Muscle layer of colon (tissue), 2 donors: Measurements from ENCODE around the gene ATXN7L1.

ENCODE experiments used
- H3K27ac ChIP-seq: one replicate; pipeline ENCODE4 v1.7.0; 2013; ENCODE audit warnings: low read depth, mild to moderate bottlenecking, low read length, moderate library complexity
- H3K27me3 ChIP-seq, 2 donors: one replicate each; pipeline ENCODE4 v1.7.0; 2013; ENCODE audit warnings: low read length in 2 of 2, mild to moderate bottlenecking in 2 of 2; ENCODE audit not compliant: insufficient read depth in 2 of 2, control insufficient read depth in 1 of 2
- H3K36me3 ChIP-seq: one replicate; pipeline ENCODE4 v1.7.0; 2013; ENCODE audit warnings: mild to moderate bottlenecking, low read length; ENCODE audit not compliant: insufficient read depth
- H3K4me1 ChIP-seq: one replicate; pipeline ENCODE4 v1.7.0; 2013; ENCODE audit warnings: mild to moderate bottlenecking, low read length; ENCODE audit not compliant: insufficient read depth
- H3K4me3 ChIP-seq, 2 donors: one replicate each; pipeline ENCODE4 v1.7.0; 2013; ENCODE audit warnings: low read length in 2 of 2, low read depth in 1 of 2, mild to moderate bottlenecking in 1 of 2, moderate library complexity in 1 of 2
- H3K9ac ChIP-seq: one replicate; pipeline ENCODE4 v1.7.0; 2013; ENCODE audit warnings: low read length
- H3K9me3 ChIP-seq: one replicate; pipeline ENCODE4 v1.7.0; 2013; ENCODE audit warnings: mild to moderate bottlenecking, low read length
- donor health status: abdominal sarcoma.
- donor health status: Adenocarcinoma of cecum.

ATXN7L1 gene

DNA sequence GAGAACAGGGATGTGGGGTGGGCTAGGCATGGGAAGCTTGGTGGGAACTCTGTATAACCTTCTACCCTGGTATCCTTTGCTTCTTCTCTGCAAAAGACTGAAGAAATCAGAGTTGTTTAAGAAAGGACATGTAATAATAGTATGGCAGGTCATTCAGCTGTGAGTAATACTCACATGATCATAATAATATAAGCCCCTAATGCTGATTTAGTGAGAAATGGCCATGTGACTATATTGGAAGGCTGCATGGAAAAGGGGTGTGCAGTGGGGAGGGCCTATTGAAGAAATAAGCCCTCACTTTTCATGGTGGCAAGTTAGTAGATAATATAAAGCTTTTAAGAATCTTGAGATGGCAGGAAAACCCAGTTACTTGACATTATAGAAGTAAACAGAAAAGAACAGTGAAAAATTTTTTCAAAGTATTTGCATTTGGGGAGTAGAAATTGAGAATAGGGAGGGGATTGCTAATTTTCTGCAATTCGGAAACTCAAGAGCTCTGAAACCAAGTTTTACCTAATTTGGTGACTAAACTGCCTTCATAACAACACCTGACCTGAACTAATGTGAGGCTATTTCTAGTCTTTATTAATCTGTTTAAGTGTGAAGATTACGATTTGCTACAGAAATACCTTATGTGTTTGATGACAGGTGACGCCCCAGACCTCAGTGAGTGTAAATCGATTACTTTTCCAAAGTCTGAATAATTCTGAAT lies 44.4 kb downstream of the ATXN7L1 start:
- Histone ChIP-seq H3K9me3 (no peaks in the 10 kb centered on the region), H3K4me3 (no peak overlapping the region), H3K36me3 (no peaks in the 10 kb centered on the region), H3K4me1 (peaks cover 41% of the 10 kb centered on the region), H3K9ac (no peak overlapping the region), H3K27ac (no peak overlapping the region), H3K27me3 (no peaks in the 10 kb centered on the region)

DNA sequence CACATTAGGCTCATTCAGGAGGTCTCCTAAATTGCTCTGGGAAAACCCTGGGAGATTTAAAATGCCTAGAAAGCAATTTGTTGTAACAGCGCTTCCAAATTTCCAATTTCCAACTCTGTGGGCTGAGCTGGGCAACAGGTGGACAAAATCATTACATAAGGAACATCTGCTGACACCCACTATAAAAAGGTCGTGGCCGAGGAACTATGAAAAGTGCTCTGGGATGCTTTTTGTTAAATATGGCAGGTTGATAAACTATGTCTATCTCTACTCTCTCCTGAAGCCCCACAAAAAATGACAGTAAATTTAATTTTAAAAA lies 45.1 kb downstream of the ATXN7L1 start:
- Histone ChIP-seq H3K27ac (no peak overlapping the region), H3K9ac (no peak overlapping the region), H3K9me3 (no peaks in the 10 kb centered on the region)

DNA sequence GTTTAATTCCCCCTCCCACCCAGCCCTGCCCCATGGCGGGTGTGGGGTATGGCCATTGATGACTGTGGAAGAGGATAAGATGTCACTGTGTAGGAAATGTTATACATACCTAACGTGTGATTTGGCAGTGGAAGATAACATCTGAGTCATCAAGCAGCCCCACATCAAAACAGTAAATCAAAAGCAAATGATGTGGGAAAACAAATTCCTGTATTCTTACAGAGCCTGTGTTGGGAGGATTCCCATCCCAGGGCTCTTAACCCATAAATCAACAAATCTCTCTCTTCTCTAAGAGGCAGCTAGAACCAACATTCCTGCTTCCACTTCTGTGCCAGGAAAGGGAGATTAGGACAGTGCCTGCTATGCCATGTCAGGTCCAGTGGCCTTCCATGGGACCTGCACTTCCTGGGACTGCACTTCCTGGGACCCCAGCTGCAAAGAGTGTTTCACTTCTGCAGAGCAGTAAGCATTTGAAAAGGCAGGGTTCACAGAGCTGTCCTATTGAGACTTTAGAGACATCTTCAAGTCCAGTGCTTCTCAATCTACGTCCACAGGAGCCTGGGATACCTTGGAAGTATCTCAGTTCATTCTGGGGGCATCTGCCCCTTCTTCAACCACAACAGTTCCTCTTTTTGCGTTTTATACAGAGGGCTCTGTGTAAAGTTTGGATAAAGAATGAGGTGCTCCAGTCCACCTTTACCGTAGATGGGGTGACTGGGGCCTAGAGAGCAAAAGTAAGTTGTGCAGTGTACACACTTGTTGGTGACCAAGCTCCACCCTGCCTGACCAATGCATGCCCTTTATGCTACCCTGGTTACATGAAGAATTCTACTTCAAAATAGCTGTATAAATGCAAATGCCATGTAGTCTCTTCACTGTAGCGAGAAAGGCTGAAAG lies 45.7 kb downstream of the ATXN7L1 start:
- Histone ChIP-seq H3K4me1 (peaks cover 54% of the 10 kb centered on the region), H3K27ac (no peak overlapping the region), H3K4me3 (no peak overlapping the region)

More for the DNA sequence above, 45.1 kb downstream of the ATXN7L1 start:
- no peaks in the 10 kb centered on the region for H3K27me3 ChIP-seq
- H3K4me3 ChIP-seq, result no peak overlapping the region
- peaks cover 48% of the 10 kb centered on the region for H3K4me1 ChIP-seq
- H3K36me3 ChIP-seq, result no peaks in the 10 kb centered on the region

DNA sequence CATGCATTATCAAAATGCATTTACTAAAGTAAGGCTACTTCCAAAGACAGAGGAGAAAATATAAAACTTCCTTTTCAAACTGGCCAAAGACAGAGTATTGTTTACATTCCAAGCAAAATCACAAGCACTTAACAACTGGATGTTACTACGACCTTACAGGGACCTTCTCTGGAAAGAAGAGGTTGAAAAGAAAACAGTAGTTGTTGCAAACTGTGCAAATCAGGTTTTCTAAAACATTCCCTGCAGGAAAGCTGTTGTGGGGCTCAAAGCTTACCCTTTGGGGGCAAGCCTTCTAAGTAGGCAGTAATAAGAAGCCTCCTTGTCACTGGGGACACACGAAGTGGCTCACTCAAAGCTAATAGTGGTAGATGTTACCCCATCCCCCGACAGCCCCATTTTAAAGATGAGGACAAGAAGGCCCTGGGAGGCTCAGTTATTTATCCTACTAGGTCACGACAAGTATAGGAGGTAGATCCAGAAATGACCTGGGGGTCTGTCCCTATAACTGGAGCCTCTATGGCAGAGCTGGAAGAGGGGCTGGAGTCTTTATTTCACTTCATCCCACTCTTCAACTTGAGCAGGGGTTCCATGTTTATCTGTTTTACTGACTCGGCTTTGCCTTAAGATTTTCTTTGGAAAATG lies 46.6 kb downstream of the ATXN7L1 start:
- H3K27ac ChIP-seq, result peak overlapping the region; percentile 70
- H3K4me3 ChIP-seq, result peak overlapping the region in 1 of 2 donors; percentile 22
- no peaks in the 10 kb centered on the region for H3K9me3 ChIP-seq
- H3K4me1 ChIP-seq, result peaks cover 56% of the 10 kb centered on the region
- H3K9ac ChIP-seq, result no peak overlapping the region
- H3K27me3 ChIP-seq, result no peaks in the 10 kb centered on the region
- no peaks in the 10 kb centered on the region for H3K36me3 ChIP-seq

More for the DNA sequence above, 45.7 kb downstream of the ATXN7L1 start:
- Histone ChIP-seq H3K36me3 (no peaks in the 10 kb centered on the region), H3K27me3 (no peaks in the 10 kb centered on the region), H3K9me3 (no peaks in the 10 kb centered on the region), H3K9ac (no peak overlapping the region)

DNA sequence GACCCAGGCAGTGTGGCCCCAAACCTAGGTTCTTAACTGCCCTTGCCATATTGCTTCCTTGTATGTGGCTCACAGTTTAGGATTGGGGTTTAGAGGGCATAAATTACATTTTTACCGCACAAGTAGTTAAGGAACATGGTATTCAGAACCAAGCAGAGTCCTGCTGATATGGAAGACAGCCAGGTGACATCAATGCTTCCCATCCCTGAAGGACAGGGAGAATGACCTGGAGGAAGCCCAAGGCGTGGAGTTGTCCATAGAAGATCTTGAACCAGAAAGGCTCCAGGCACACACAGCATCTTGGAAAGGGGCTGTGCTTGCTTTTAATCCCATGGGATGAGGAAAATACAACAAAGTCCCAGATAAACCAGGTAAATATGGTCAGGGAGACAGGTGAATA lies 48.3 kb downstream of the ATXN7L1 start:
- Histone ChIP-seq H3K27ac (no peak overlapping the region), H3K9ac (no peak overlapping the region), H3K9me3 (no peaks in the 10 kb centered on the region), H3K36me3 (no peaks in the 10 kb centered on the region), H3K4me3 (no peak overlapping the region), H3K27me3 (no peaks in the 10 kb centered on the region), H3K4me1 (peaks cover 56% of the 10 kb centered on the region)

DNA sequence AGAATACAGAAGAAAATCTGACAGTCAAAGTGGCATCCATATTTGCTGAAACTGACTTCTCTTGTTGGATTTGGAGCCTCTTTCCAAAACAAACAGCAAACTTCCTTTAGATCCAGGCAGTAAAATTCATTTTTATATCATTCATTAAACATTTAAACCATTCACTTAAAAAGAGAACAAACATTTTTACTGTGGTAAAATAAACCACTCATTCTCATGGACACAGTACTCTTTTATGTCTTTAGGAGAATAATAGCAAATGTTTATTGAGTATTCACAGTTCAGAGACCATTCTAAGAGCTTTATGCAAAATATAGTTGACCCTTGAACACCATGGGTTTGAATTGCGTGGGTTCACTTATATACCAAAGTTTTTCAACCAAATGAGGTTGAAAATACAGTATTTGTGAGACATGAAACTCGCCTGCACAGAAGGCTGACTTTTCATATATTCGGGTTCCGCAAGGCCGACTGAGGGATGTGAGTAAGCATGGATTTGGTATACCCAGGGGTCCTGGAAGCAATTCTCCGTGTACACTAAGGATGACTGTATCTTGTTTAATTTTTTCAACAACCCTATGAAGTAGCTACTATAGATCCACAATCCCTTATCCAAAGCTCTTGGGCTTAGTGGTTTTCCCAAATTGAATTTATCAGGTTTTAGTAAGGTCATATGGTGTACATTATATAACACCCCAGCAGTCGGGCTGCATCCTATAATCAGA lies 49.1 kb downstream of the ATXN7L1 start:
- H3K4me1 ChIP-seq, result peaks cover 51% of the 10 kb centered on the region
- H3K4me3 ChIP-seq, result no peak overlapping the region
- H3K36me3 ChIP-seq, result no peaks in the 10 kb centered on the region
- H3K27me3 ChIP-seq, result no peaks in the 10 kb centered on the region
- H3K9me3 ChIP-seq, result no peaks in the 10 kb centered on the region
- H3K9ac ChIP-seq, result no peak overlapping the region
- no peak overlapping the region for H3K27ac ChIP-seq

DNA sequence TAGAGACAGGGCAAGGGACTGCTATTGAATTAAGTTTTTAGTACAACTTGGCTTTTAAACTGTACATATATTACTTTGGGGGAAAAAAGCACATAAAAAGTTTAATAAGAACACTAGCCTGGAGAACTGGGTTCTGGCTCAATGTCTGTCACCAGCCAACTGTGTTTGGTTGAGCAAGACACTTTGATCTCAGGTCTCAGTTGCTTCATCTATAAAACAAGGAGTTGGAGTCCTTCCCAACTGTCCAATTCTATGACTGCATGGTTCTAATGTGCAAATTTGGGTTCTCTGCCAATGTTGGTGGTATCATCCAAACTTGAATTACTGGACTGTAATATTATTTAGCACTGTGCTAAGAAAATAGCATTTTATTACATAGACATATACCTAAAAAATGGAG lies 50.3 kb downstream of the ATXN7L1 start:
- Histone ChIP-seq H3K4me3 (no peak overlapping the region), H3K9ac (no peak overlapping the region), H3K27me3 (no peaks in the 10 kb centered on the region), H3K4me1 (peaks cover 40% of the 10 kb centered on the region), H3K27ac (no peak overlapping the region), H3K36me3 (no peaks in the 10 kb centered on the region), H3K9me3 (no peaks in the 10 kb centered on the region)

DNA sequence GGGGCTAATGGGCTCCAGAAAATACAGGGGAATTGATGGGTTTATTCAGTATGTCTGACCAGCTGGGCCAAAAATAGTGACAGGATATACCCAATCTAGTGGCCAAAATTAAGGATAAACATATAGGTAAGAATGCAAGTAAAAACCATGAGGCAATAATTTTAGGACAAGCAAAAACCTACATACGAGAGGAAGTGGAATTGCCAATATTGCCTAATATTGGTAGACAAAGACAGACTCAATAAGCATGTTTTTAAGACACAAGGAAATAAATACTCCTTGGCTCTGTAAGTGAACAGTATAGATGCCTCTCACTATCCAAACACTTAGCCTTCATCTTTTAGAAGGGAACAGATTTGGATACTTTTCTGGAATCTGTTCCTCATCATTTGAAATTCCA lies 51.0 kb downstream of the ATXN7L1 start:
- peaks cover 32% of the 10 kb centered on the region for H3K4me1 ChIP-seq
- no peaks in the 10 kb centered on the region for H3K36me3 ChIP-seq
- H3K27ac ChIP-seq, result no peak overlapping the region
- no peaks in the 10 kb centered on the region for H3K9me3 ChIP-seq
- no peak overlapping the region for H3K9ac ChIP-seq
- no peaks in the 10 kb centered on the region for H3K27me3 ChIP-seq
- H3K4me3 ChIP-seq, result no peak overlapping the region

DNA sequence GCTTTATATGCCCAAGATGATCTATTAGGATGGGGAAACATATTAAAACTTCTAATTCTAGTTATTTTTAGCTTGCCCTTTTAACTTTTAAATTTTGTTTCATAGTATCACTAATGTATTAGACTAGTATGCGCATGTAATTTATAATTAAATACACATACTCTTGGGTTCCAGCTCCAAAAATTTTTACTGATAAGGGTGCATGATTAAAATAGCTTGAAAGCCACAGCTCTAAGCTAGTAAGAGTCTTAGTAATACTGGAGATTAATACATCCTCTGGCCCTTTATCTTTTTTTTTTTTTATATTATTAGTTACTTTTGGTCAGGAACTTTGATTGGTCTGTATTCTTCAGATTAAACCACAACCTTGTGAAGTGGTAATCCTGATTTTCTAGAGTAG lies 53.6 kb downstream of the ATXN7L1 start:
- H3K36me3 ChIP-seq, result no peaks in the 10 kb centered on the region
- H3K9ac ChIP-seq, result no peak overlapping the region
- H3K27me3 ChIP-seq, result no peaks in the 10 kb centered on the region
- H3K9me3 ChIP-seq, result no peaks in the 10 kb centered on the region
- H3K4me1 ChIP-seq, result peaks cover 19% of the 10 kb centered on the region
- H3K4me3 ChIP-seq, result no peak overlapping the region
- no peak overlapping the region for H3K27ac ChIP-seq

DNA sequence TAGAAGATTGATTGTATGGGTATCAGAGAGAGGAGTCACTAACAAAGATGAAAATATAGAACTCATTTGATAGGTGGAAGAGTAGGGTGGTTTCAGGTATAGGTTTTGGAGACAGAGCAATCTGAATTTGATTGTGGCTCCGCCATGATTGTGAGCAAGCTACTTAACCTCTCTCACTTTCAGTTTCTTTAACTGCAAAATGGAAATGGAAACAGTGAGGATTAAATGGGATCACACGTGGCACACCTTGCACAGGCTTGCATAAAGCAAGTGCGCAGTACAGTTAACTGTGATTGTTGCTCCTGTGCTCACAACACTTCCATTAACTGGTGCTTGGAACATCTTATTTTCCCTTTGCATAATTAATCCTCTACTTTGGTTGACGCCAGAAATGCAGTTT lies 54.9 kb downstream of the ATXN7L1 start:
- no peak overlapping the region for H3K27ac ChIP-seq
- no peak overlapping the region for H3K4me3 ChIP-seq
- no peak overlapping the region for H3K9ac ChIP-seq
- no peaks in the 10 kb centered on the region for H3K36me3 ChIP-seq
- H3K4me1 ChIP-seq, result peaks cover 18% of the 10 kb centered on the region
- no peaks in the 10 kb centered on the region for H3K27me3 ChIP-seq
- no peaks in the 10 kb centered on the region for H3K9me3 ChIP-seq
